OCI-LY1 (cell line): ENCODE measurements around the gene DCLK1.

Experiments used
- EZH2 ChIP-seq: fragments of 200-600 bp; sonication (generic), shearing (Covaris generic); IDR thresholded peaks from 2 replicates; pipeline ENCODE4 v1.8.0; 2017; ENCODE audit warnings: borderline replicate concordance, mixed run types, mild to moderate bottlenecking, antibody characterized with exemption, low read length, moderate library complexity, mixed read lengths
- TF ChIP-seq, protein P1 (sequence below): fragments of 200-600 bp; sonication (generic), shearing (Covaris generic); IDR thresholded peaks from 2 replicates; pipeline ENCODE4 v1.5.1; 2017; ENCODE audit warnings: mild to moderate bottlenecking, antibody characterized with exemption, low read length, moderate library complexity, mixed read lengths

GRCh38 chr13:35727881-35728280 lies 403.3 kb downstream of the DCLK1 start:
- TF ChIP-seq, protein P1, sequence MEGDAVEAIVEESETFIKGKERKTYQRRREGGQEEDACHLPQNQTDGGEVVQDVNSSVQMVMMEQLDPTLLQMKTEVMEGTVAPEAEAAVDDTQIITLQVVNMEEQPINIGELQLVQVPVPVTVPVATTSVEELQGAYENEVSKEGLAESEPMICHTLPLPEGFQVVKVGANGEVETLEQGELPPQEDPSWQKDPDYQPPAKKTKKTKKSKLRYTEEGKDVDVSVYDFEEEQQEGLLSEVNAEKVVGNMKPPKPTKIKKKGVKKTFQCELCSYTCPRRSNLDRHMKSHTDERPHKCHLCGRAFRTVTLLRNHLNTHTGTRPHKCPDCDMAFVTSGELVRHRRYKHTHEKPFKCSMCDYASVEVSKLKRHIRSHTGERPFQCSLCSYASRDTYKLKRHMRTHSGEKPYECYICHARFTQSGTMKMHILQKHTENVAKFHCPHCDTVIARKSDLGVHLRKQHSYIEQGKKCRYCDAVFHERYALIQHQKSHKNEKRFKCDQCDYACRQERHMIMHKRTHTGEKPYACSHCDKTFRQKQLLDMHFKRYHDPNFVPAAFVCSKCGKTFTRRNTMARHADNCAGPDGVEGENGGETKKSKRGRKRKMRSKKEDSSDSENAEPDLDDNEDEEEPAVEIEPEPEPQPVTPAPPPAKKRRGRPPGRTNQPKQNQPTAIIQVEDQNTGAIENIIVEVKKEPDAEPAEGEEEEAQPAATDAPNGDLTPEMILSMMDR: no peak
- TF ChIP-seq EZH2: no peak
